ENCODE results near the gene MAP3K20.
"Not testable (repeated sequence)": the region's sequence is repeated elsewhere in the genome, so short reads cannot be mapped to it uniquely, and the experiment has no call there.

MAP3K20 gene

GRCh38 chr2:173075781-173076580 is at the start of gene MAP3K20:
MAP3K20 (plus strand) TSS chr2:173075846; CDS start chr2:173091032, 15,186 bp downstream.
- DNase-seq: peak; percentile 59

DNA sequence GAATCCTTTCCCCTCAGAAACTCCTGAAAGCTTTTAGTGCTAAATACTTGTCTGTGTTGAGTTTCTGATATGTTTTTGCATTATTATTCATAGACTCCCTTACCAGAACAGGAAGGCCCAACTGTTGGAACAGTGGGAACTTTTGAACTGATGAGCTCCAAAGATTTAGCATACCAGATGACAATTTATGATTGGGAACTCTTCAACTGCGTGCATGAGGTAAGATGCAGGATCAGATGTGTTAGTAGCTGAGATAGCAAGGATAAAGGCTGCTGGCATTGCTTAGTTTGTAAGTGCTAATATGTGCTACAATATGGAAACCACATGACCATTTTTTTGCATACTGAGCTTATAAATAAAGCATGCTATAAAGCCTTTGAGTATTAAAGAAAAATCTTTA is 49.2 kb upstream of the MAP3K20 start:
- no peak for DNase-seq

GRCh38 chr2:173027181-173028128 is 48.2 kb upstream of the MAP3K20 start:
- DNase-seq: peak; percentile 64

DNA sequence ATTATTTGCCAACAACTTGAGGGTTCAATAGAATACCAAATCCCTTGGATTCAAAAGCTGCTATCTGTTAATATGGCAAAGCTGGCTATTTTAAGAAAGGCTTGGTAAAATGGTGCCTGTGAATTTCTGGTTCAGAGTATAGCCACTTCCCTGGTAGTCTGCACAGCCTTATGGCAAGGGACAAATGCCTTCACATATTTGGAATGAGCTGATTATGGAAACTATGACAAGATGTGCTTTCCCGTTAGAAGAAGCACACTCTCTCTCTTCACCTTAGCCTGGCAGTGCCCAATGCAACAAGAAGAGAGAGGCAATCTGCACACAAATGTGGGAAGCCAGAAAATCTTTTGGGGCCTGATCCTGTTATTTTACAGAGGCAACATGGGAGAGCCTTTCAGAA is 47.5 kb upstream of the MAP3K20 start:
- DNase-seq: no peak

DNA sequence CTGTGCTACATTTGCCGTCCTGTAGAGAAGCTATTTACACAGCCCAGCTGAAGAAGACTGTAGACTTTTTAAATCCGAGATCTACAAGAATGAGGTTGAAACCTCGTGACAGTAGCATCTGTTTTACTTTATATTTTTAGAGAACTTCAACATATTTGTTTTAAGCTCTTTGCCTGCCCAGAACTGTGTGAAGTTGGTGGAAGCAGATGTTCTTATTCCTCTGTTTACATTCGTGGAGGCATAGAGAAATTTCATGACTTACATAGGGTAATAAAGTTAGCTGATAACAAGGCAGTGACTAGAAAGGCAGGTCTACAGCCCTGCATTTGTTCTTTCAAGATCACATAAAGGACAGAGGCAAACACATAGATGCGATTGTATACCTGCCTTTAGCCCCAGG is 47.0 kb upstream of the MAP3K20 start:
- no peak for DNase-seq

DNA sequence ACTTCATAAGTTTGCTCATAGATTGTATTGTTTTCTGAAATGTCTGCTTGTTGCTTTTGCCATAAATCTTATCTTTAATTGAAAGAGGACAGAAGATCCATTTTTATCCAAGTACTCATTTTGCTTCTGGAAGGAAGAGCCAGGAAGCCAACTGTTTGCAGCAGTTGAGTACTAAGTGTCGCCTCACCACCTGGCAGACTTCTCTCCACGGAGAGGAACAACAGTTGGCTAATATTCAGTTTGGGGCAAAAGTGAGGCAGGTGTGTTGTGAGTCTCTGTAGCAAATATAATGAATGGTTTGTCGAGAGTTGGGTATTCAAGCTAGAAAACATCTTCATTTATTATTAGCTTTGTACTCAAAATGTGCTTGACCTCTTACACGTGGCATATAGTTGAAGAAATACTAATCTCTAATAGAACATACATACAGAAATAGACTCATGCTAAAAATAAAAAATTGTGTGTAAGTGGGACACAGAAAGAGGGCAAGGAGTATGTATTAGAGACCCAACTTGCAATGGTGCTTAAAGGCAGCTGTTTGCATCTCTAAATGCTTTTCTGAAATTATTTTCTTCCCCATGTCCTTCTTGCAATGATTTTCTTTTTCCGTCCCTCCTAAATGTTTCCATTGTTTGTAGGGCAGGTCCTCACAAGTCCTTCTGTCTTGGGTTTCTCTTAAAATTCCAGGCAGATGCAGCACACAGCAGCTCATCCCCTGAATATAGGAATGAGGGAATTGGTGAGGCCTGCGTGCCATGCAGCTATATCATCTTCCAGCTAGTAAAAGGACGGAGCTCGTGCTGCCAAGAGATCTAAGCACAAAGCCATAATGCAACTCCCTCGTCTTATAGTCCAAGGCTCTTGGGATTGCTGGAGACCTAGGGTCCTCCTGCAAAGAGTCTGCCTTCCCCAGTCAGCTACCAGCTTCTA is 44.8 kb upstream of the MAP3K20 start:
- DNase-seq: no peak

GRCh38 chr2:173032032-173032431 is 43.6 kb upstream of the MAP3K20 start:
- no peak for DNase-seq

- DNase-seq: no peak
Measured at GRCh38 chr2:173033084-173033483, 42.6 kb upstream of the MAP3K20 start.

DNA sequence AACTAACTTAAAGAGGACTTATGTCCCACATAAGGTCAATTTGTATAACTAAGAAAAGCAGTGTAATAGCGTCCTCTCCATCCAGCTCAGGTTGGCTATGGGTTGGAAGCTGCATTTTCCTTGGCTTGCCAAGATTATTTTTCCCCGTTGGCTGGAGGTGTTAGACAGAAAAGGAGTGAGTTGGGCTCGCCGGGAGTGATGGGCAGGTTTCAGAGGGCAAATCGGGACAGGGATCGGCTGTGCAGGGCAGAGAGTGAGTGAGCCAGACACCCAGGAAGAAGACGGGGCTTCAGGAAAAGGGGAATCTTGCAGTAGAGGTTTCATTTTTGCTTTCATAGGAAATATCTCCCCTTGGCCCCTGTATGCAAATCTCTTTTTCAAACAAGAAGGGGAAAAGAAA is 41.5 kb upstream of the MAP3K20 start:
- no peak for DNase-seq

GRCh38 chr2:173037245-173038120 is 38.2 kb upstream of the MAP3K20 start:
- no peak for DNase-seq

- not testable (repeated sequence) for DNase-seq
Measured at GRCh38 chr2:173038257-173038656, 37.4 kb upstream of the MAP3K20 start.

DNA sequence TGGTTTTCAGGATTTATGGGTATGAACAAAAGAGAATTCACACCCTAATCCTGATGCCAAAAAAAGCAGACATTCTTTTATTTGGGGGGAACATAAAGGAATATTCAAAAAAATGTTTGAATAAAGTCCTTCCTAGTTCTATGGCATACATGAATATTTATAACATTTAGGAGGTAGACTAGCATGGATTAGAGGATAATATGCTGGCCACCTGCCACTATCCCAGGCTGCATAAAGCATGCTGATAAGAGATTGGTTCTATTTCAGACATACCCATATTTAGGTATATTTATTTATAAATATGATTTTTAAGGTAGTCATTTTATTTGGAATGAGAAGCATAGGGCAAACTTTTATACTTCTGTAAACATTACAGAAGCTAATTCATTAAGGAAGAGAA is 34.9 kb upstream of the MAP3K20 start:
- no peak for DNase-seq

- DNase-seq: peak; percentile 69
Measured at GRCh38 chr2:173043476-173043875, 32.2 kb upstream of the MAP3K20 start.

DNA sequence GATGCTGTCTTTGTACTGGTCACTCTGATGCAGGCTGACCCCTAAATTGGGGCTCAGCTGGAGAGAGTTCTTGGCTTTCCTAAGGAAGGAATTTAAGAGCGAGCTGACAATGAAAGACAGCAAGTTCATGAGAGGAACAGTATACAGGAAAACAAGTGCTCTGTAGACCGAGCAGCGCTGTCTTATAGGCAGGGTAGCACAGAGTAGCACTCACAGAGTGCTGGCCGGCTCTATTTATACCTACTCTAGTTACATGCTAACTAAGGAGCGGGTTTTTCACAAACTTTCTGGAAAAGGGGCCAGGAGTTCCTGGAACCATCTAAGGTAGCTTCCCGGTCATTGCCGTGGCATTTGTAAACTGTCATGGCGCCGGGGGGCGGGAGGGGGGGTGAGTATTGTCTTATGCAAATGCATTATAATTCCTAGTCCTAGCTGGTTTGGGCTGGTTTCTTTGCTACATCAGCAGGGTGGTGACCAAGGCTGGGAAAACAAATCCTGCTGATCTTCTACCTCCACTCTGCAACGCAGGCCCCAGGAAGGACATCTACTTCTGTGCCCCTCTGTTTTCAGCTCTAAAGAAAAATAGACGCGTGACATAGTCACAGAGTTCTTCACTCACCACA is 31.6 kb upstream of the MAP3K20 start:
- DNase-seq: no peak

GRCh38 chr2:173044686-173045085 is 31.0 kb upstream of the MAP3K20 start:
- DNase-seq: no peak

DNA sequence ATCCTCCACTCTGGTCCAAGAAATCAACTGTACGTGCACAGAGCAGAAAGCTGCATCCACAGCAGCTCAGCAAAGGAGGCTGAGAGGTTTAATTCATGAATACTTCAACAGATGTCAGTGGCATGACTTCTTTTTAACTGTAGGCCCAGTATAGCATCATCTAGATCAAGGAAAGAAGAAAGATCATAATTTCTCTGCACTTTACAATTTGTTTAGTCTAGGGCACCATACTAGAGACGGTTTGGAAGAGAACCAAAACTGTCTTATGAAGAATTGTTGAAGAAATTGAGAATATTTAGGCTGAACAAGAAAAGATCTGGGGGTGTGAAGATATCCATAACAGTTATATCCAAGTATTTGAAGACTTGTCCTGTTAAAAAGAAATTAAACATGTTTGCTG is 30.5 kb upstream of the MAP3K20 start:
- DNase-seq: no peak

DNA sequence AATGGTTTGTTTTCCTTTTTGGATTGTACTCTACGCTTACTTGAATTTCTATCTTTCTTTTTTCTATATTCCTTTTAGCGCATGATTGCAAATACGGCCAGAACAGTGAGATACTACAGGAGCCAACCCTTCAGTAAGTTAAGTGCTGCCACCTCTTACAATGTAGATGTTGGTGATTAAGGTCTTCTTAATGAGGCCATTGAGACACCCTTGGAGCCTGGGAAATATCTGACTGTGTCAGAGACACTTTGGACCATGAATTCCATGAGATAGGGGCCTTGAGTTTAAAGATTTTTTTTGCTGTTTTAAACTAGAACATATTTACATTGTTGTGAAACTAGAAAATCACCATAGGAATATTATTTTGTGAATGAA is 27.1 kb upstream of the MAP3K20 start:
- DNase-seq: no peak

GRCh38 chr2:173048897-173049661 is 26.6 kb upstream of the MAP3K20 start:
- DNase-seq: peak; percentile 63

- no peak for DNase-seq
Measured at GRCh38 chr2:173049831-173050230, 25.8 kb upstream of the MAP3K20 start.

DNA sequence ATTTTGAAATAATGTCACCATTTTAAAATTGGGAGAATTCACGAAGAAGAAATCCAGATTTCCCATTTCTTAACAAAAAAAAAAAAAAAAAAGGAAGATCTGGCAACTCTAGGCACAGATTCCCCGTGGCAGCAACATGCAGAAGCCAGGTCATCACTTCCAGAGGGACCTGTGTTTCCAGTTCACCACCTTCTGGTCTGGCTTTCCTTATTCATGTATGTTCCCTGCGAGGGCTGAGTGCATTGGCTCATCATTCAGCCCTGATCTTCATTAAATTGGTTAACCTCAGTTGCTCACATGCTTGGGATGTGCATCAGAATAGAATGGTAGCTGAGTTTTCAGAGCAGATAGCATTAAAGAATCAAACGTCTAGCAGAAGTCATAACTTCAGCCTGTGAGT is 25.0 kb upstream of the MAP3K20 start:
- no peak for DNase-seq

Data from CD4-positive, alpha-beta T cell treated with Interleukin-15 for 1 hour (primary cell).